Parathyroid adenoma (tissue), 2 donors: ENCODE results near the gene THRSP.
A peak's percentile ranks its signal among the peaks of the same experiment; 100 is the strongest.
"Not testable (repeated sequence)": the region's sequence is repeated elsewhere in the genome, so short reads cannot be mapped to it uniquely, and the experiment has no call there.

Source experiments
- H2AFZ ChIP-seq: fragments of 300-600 bp; sonication (generic); one replicate; pipeline ENCODE4 v1.7.0; 2017; ENCODE audit warnings: antibody characterized with exemption, mild to moderate bottlenecking
- H3K27ac ChIP-seq: fragments of 300-600 bp; sonication (generic); one replicate; pipeline ENCODE4 v1.7.0; 2017
- H3K27me3 ChIP-seq: fragments of 300-600 bp; sonication (generic); one replicate; pipeline ENCODE4 v1.7.0; 2017; ENCODE audit warnings: low read length; ENCODE audit not compliant: control insufficient read depth, insufficient read depth
- H3K36me3 ChIP-seq: fragments of 300-600 bp; sonication (generic); one replicate; pipeline ENCODE4 v1.7.0; 2017; ENCODE audit warnings: low read length; ENCODE audit not compliant: control insufficient read depth, insufficient read depth
- H3K4me1 ChIP-seq: fragments of 300-600 bp; sonication (generic); one replicate; pipeline ENCODE4 v1.7.0; 2017; ENCODE audit warnings: control low read depth
- H3K4me2 ChIP-seq: fragments of 300-600 bp; sonication (generic); one replicate; pipeline ENCODE4 v1.7.0; 2017; ENCODE audit warnings: low read length
- H3K4me3 ChIP-seq: fragments of 300-600 bp; sonication (generic); one replicate; pipeline ENCODE4 v1.7.0; 2017; ENCODE audit warnings: low read depth, low read length
- H3K79me2 ChIP-seq: fragments of 300-600 bp; sonication (generic); one replicate; pipeline ENCODE4 v1.7.0; 2017; ENCODE audit warnings: control low read depth
- H3K9ac ChIP-seq: fragments of 300-600 bp; sonication (generic); one replicate; pipeline ENCODE4 v1.7.0; 2017; ENCODE audit warnings: mild to moderate bottlenecking
- H3K9me3 ChIP-seq: fragments of 300-600 bp; sonication (generic); one replicate; pipeline ENCODE4 v1.7.0; 2017; ENCODE audit warnings: low read length; ENCODE audit not compliant: control insufficient read depth
- TF ChIP-seq, protein P1 (sequence below): fragments of 300-600 bp; sonication (generic); IDR thresholded peaks from one replicate; pipeline ENCODE4 v1.7.0; 2017; ENCODE audit warnings: antibody characterized with exemption, mild to moderate bottlenecking
- donor health status: primary hyperparathyroidism.

Gene THRSP

GRCh38 chr11:78027759-78028158 lies 35.9 kb upstream of the THRSP start:
- no peak overlapping the region for H3K4me2 ChIP-seq
- no peak overlapping the region for H2AFZ ChIP-seq
- H3K27ac ChIP-seq, result no peak overlapping the region
- no peak overlapping the region for H3K9ac ChIP-seq
- no peak overlapping the region for H3K4me3 ChIP-seq
- no peaks in the 10 kb centered on the region for H3K9me3 ChIP-seq
- no peaks in the 10 kb centered on the region for H3K79me2 ChIP-seq
- H3K36me3 ChIP-seq, result no peaks in the 10 kb centered on the region
- no peaks in the 10 kb centered on the region for H3K27me3 ChIP-seq
- peaks cover 12% of the 10 kb centered on the region for H3K4me1 ChIP-seq
- TF ChIP-seq, protein P1, sequence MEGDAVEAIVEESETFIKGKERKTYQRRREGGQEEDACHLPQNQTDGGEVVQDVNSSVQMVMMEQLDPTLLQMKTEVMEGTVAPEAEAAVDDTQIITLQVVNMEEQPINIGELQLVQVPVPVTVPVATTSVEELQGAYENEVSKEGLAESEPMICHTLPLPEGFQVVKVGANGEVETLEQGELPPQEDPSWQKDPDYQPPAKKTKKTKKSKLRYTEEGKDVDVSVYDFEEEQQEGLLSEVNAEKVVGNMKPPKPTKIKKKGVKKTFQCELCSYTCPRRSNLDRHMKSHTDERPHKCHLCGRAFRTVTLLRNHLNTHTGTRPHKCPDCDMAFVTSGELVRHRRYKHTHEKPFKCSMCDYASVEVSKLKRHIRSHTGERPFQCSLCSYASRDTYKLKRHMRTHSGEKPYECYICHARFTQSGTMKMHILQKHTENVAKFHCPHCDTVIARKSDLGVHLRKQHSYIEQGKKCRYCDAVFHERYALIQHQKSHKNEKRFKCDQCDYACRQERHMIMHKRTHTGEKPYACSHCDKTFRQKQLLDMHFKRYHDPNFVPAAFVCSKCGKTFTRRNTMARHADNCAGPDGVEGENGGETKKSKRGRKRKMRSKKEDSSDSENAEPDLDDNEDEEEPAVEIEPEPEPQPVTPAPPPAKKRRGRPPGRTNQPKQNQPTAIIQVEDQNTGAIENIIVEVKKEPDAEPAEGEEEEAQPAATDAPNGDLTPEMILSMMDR, result no peak

DNA sequence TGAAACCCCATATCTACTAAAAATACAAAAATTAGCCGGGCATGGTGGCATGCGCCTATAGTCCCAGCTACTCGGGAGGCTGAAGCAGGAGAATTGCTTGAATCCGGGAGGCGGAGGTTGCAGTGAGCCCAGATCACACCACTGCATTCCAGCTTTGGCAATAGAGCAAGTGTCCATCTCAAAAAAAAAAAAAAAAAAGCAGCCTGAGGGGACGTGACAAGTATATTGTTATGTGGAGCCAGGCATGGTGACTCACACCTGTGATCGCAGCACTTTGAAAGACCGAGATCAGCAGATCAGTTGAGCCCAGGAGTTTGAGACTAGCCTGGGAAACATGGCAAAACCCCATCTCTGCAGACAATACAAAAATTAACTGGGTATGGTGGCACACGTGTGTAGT lies 35.2 kb upstream of the THRSP start:
- H3K9ac ChIP-seq, result not testable (repeated sequence)
- peaks cover 12% of the 10 kb centered on the region for H3K4me1 ChIP-seq

DNA sequence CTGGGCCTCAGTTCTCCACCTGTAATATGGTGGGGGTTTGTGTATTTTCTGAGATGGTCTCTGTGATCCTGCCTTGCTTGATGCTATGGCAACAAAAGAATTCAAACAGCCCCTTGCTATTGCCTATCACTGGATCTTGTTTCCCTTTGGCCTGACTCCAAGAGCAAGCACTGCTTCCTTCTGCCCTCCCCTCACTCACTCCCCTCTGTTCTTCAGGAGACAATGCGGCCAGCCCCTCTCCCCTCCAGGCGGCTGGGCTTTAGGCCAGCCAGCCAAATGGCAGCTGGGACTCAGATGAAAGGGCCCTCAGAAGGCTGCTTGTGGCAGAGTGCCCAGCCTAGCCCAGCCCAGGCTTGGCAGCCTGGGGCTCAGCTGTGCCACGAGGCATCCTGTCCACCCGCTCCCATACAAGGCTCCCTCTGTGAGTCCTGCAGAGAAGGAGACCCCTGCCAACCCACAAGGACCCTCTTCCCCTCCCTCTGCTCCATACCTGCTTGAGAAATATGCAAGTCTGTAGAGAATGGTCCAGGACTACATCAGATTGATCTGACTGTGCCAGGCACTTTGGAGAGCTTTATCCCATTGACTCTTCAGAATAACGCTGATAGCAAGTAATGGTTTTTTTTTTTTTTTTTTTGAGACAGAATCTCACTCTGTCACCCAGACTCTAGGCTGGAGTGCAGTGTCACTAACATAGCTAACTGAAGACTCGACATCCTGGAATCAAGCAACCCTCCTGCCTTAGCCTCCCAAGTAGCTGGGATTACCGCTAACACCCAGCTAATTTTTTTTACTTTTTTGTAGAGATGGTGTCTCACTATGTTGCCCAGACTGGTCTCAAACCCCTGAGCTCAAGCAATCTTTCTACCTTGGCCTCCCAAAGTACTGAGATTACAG lies 33.0 kb upstream of the THRSP start:
- no peak overlapping the region for H3K9ac ChIP-seq

More for the DNA sequence above, 35.2 kb upstream of the THRSP start:
- not testable (repeated sequence) for H3K79me2 ChIP-seq, H3K4me3 ChIP-seq, H2AFZ ChIP-seq, H3K36me3 ChIP-seq, H3K27ac ChIP-seq, H3K27me3 ChIP-seq, H3K4me2 ChIP-seq, H3K9me3 ChIP-seq

GRCh38 chr11:78031629-78032028 lies 32.0 kb upstream of the THRSP start:
- Histone ChIP-seq H3K9ac (no peak overlapping the region), H3K27ac (no peak overlapping the region), H3K79me2 (no peaks in the 10 kb centered on the region), H3K9me3 (no peaks in the 10 kb centered on the region), H3K27me3 (no peaks in the 10 kb centered on the region), H3K4me1 (peaks cover 12% of the 10 kb centered on the region), H3K4me2 (no peak overlapping the region), H3K36me3 (no peaks in the 10 kb centered on the region), H2AFZ (peak overlapping the region; percentile 62), H3K4me3 (no peak overlapping the region)
- TF ChIP-seq, protein P1, result no peak

More for the DNA sequence above, 33.0 kb upstream of the THRSP start:
- no peaks in the 10 kb centered on the region for H3K36me3 ChIP-seq
- no peaks in the 10 kb centered on the region for H3K9me3 ChIP-seq
- peaks cover 12% of the 10 kb centered on the region for H3K4me1 ChIP-seq
- H3K79me2 ChIP-seq, result no peaks in the 10 kb centered on the region
- no peak overlapping the region for H3K4me2 ChIP-seq
- TF ChIP-seq, protein P1, result no peak
- no peak overlapping the region for H3K4me3 ChIP-seq
- H3K27me3 ChIP-seq, result no peaks in the 10 kb centered on the region
- H2AFZ ChIP-seq, result peak overlapping the region; percentile 70
- peak overlapping the region; percentile 51 for H3K27ac ChIP-seq

DNA sequence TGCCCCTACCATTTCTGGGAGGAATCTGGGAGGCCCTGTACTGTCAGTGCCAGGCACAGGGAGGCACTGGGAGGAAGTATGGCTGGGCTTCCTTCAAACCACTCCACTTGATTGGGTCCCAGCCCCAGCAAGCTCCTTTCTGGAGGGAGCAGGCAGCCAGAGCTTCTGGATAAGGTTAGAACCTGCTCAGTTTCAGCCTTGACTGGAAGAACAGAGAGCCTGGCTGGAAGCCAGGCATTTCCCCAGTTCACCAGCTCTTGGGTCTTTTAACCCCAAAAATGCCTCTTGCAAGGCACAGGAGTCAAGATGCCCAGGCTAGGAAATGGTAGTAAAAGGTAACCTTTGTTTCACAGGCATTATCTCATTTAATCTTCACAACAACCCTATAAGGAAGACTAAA lies 31.6 kb upstream of the THRSP start:
- no peaks in the 10 kb centered on the region for H3K36me3 ChIP-seq
- peak overlapping the region; percentile 62 for H2AFZ ChIP-seq
- no peak overlapping the region for H3K9ac ChIP-seq
- no peaks in the 10 kb centered on the region for H3K27me3 ChIP-seq
- H3K27ac ChIP-seq, result no peak overlapping the region
- peaks cover 12% of the 10 kb centered on the region for H3K4me1 ChIP-seq
- no peak overlapping the region for H3K4me2 ChIP-seq
- H3K9me3 ChIP-seq, result no peaks in the 10 kb centered on the region
- TF ChIP-seq, protein P1, result no peak
- H3K79me2 ChIP-seq, result no peaks in the 10 kb centered on the region
- H3K4me3 ChIP-seq, result no peak overlapping the region
